ENCODE data around the gene CERK. TPM values are rescaled to one million over a fixed set of nuclear protein-coding genes. Genes with fewer than 3 reads are reported as not detected.
"Not testable (repeated sequence)": the region's sequence is repeated elsewhere in the genome, so short reads cannot be mapped to it uniquely, and the experiment has no call there.

CERK gene
- total RNA-seq, 1 experiment from 2014 or later: 24.9 TPM

GRCh38 chr22:46637711-46638600 lies 100.1 kb downstream of the CERK start:
- Histone ChIP-seq H3K9me2 (ENCODE audit: insufficient read depth) (no peaks in the 10 kb centered on the region), H3K27me3 (ENCODE audit: insufficient read depth, low read depth) (no peaks in the 10 kb centered on the region), H3K79me2 (ENCODE audit: low read depth) (no peaks in the 10 kb centered on the region), H3K4me2 (no peak overlapping the region), H3K4me3 (no peak overlapping the region), H2AFZ (no peak overlapping the region), H4K20me1 (ENCODE audit: insufficient read depth) (peaks cover 25% of the 10 kb centered on the region), H3K9me3 (ENCODE audit: insufficient read depth, low read depth) (no peaks in the 10 kb centered on the region), H3K36me3 (ENCODE audit: low read depth) (no peaks in the 10 kb centered on the region), H3F3A (ENCODE audit: insufficient read depth, low read depth) (no peaks in the 10 kb centered on the region; the same call in 1 of the 2 replicates), H3K27ac (no peak overlapping the region), H3K4me1 (replicated peaks; ENCODE audit: insufficient read depth) (no peaks in the 10 kb centered on the region)
- POLR2A ChIA-PET (ENCODE audit: unreplicated experiment): no interaction called here
- BruUV-seq (replicated peaks): no TSS peak
- DNase-seq: no peak
- intact Hi-C loops (cut with micrococcal nuclease; ENCODE audit: unreplicated experiment): no loop called here
- CTCF ChIA-PET: no interaction called here
- no peak for TF ChIP-seq EZH2 (IDR thresholded peaks at IDR 0.05; ENCODE audit: low read depth)

- no peaks in the 10 kb centered on the region for H3K9me3 ChIP-seq (ENCODE audit: insufficient read depth, low read depth)
- H2AFZ ChIP-seq: no peak overlapping the region
- ChIA-PET POLR2A (ENCODE audit: unreplicated experiment) (no interaction called here), CTCF (no interaction called here)
- intact Hi-C loops (cut with micrococcal nuclease; ENCODE audit: unreplicated experiment): no loop called here
- DNase-seq: no peak
- no peak overlapping the region for H3K4me3 ChIP-seq
- H4K20me1 ChIP-seq (ENCODE audit: insufficient read depth): peaks cover 25% of the 10 kb centered on the region
- H3K4me2 ChIP-seq: no peak overlapping the region
- no peaks in the 10 kb centered on the region for H3F3A ChIP-seq (ENCODE audit: insufficient read depth, low read depth)
- H3K9me2 ChIP-seq (ENCODE audit: insufficient read depth): no peaks in the 10 kb centered on the region
- TF ChIP-seq CTCF (conservative IDR thresholded peaks at IDR 0.05) (no peak), EZH2 (IDR thresholded peaks at IDR 0.05; ENCODE audit: low read depth) (no peak)
- H3K36me3 ChIP-seq (ENCODE audit: low read depth): no peaks in the 10 kb centered on the region
- H3K27ac ChIP-seq: no peak overlapping the region
- no peaks in the 10 kb centered on the region for H3K4me1 ChIP-seq (replicated peaks; ENCODE audit: insufficient read depth)
- H3K79me2 ChIP-seq (ENCODE audit: low read depth): no peaks in the 10 kb centered on the region
- no peaks in the 10 kb centered on the region for H3K27me3 ChIP-seq (ENCODE audit: insufficient read depth, low read depth)
- BruUV-seq (replicated peaks): no TSS peak
Observed at GRCh38 chr22:46636221-46637002, 101.6 kb downstream of the CERK start.

GRCh38 chr22:46635756-46636155 lies 102.3 kb downstream of the CERK start:
- POLR2A ChIA-PET (ENCODE audit: unreplicated experiment): no interaction called here

GRCh38 chr22:46634973-46635685 lies 102.9 kb downstream of the CERK start:
- H3K79me2 ChIP-seq (ENCODE audit: low read depth); intact Hi-C loops (cut with micrococcal nuclease; ENCODE audit: unreplicated experiment); H3K4me2 ChIP-seq; H3K27me3 ChIP-seq (ENCODE audit: insufficient read depth, low read depth); H3K4me3 ChIP-seq; CTCF ChIA-PET; H3K9me2 ChIP-seq (ENCODE audit: insufficient read depth); H3K4me1 ChIP-seq (replicated peaks; ENCODE audit: insufficient read depth); H3K9me3 ChIP-seq (ENCODE audit: insufficient read depth, low read depth); H3K36me3 ChIP-seq (ENCODE audit: low read depth); POLR2A ChIA-PET (ENCODE audit: unreplicated experiment); H3K27ac ChIP-seq; H3F3A ChIP-seq (ENCODE audit: insufficient read depth, low read depth); BruUV-seq (replicated peaks); H2AFZ ChIP-seq: not testable (repeated sequence)
- peaks cover 25% of the 10 kb centered on the region for H4K20me1 ChIP-seq (ENCODE audit: insufficient read depth)
- DNase-seq: peak in 1 of 2 experiments; percentile 23

More at GRCh38 chr22:46635756-46636155, 102.3 kb downstream of the CERK start:
- Histone ChIP-seq H3K36me3 (ENCODE audit: low read depth) (no peaks in the 10 kb centered on the region), H3K9me3 (ENCODE audit: insufficient read depth, low read depth) (no peaks in the 10 kb centered on the region), H3K9me2 (ENCODE audit: insufficient read depth) (no peaks in the 10 kb centered on the region), H3F3A (ENCODE audit: insufficient read depth, low read depth) (no peaks in the 10 kb centered on the region), H3K4me2 (no peak overlapping the region), H2AFZ (no peak overlapping the region), H3K79me2 (ENCODE audit: low read depth) (no peaks in the 10 kb centered on the region), H3K4me1 (replicated peaks; ENCODE audit: insufficient read depth) (no peaks in the 10 kb centered on the region), H3K27me3 (ENCODE audit: insufficient read depth, low read depth) (no peaks in the 10 kb centered on the region), H4K20me1 (ENCODE audit: insufficient read depth) (peaks cover 25% of the 10 kb centered on the region), H3K4me3 (no peak overlapping the region), H3K27ac (no peak overlapping the region)
- CTCF ChIA-PET: no interaction called here
- intact Hi-C loops (cut with micrococcal nuclease; ENCODE audit: unreplicated experiment): no loop called here
- DNase-seq: no peak
- no peak for TF ChIP-seq CTCF (conservative IDR thresholded peaks at IDR 0.05)
- no peak for TF ChIP-seq EZH2 (IDR thresholded peaks at IDR 0.05; ENCODE audit: low read depth)
- BruUV-seq (replicated peaks): no TSS peak

Measured in PC-9 (cell line).